Tibial nerve (tissue), 4 donors: ENCODE data around the gene EXOC4. TPM values are rescaled to one million over a fixed set of nuclear protein-coding genes. Genes with fewer than 3 reads are reported as not detected.

Source experiments
- DNase-seq, 2 donors: peaks; one replicate each; pipeline ENCODE4 v3.0.0-alpha.2; 2019; ENCODE audit warnings: low spot score in 2 of 2
- H3K27ac ChIP-seq, 4 donors: fragments of 200-600 bp; sonication (generic) in 3 of 4; one replicate each; pipeline ENCODE4 v1.5.1; 2017 to 2019; ENCODE audit warnings: mild to moderate bottlenecking in 1 of 4
- H3K27me3 ChIP-seq, 2 donors: fragments of 200-600 bp; sonication (generic) in 1 of 2; one replicate each; pipeline versions ENCODE4 v1.5.1 to v1.6.0; 2017 to 2019
- H3K36me3 ChIP-seq, 3 donors: fragments of 200-600 bp; sonication (generic); one replicate each; pipeline ENCODE4 v1.5.1; 2018 to 2019
- H3K4me1 ChIP-seq, 4 donors: fragments of 200-600 bp; sonication (generic) in 3 of 4; one replicate each; pipeline ENCODE4 v1.5.1; 2017 to 2019
- H3K4me3 ChIP-seq, 4 donors: fragments of 200-600 bp; sonication (generic) in 3 of 4; one replicate each; pipeline ENCODE4 v1.5.1; 2017 to 2019; ENCODE audit warnings: mild to moderate bottlenecking in 1 of 4, moderate library complexity in 1 of 4
- H3K9me3 ChIP-seq, 4 donors: fragments of 200-600 bp; sonication (generic) in 3 of 4; one replicate each; pipeline ENCODE4 v1.5.1; 2017 to 2019
- CTCF ChIP-seq, 5 experiments: fragments of 200-600 bp in 3 of 5; fragments of 450-650 bp in 2 of 5; sonication (generic) in 3 of 5; IDR thresholded peaks; one replicate each; pipeline ENCODE4 v1.5.1; 2016 to 2019; ENCODE audit warnings: antibody characterized with exemption in 5 of 5, mild to moderate bottlenecking in 3 of 5, moderate library complexity in 2 of 5
- EP300 ChIP-seq, 2 donors: sonication (generic); formaldehyde crosslinking; IDR thresholded peaks; one replicate each; pipeline ENCODE4 v1.6.1; 2017; ENCODE audit warnings: antibody characterized with exemption in 2 of 2, mild to moderate bottlenecking in 1 of 2
- POLR2A ChIP-seq, 2 donors: fragments of 450-650 bp; IDR thresholded peaks; one replicate each; pipeline ENCODE4 v1.6.1; 2017; ENCODE audit warnings: antibody characterized with exemption in 2 of 2, mild to moderate bottlenecking in 2 of 2, moderate library complexity in 2 of 2
- WGBS, 2 donors: methylation state at CpG; one replicate each; pipeline ENCODE4 v1.1.5; 2018; 5-methylcytosine and 5-hydroxymethylcytosine counted together
- total RNA-seq, 4 donors: library from RNA; depleted of rRNA; stranded (reverse); fragments of >200 nt; gene quantifications; one replicate each; pipeline ENCODE4 v1.1.0, GENCODE V29; 2016

Gene EXOC4
- total RNA-seq, 4 donors from 2014 or later = 70.0 to 104 (median 85.8) TPM

GRCh38 chr7:133645884-133646391 lies 393.1 kb downstream of the EXOC4 start:
- WGBS, 2 donors = 16 to 29% methylated on average over 2 of the region's 2 CpGs
- no peak overlapping the region for H3K4me3 ChIP-seq
- H3K27ac ChIP-seq = no peak overlapping the region

GRCh38 chr7:133646472-133647315 lies 393.8 kb downstream of the EXOC4 start:
- Histone ChIP-seq H3K36me3 (no peaks in the 10 kb centered on the region), H3K4me3 (no peak overlapping the region), H3K4me1 (peaks cover 0 to 26% (median 4%) of the 10 kb centered on the region in 4 donors), H3K27me3 (no peaks in the 10 kb centered on the region), H3K27ac (no peak overlapping the region), H3K9me3 (peaks cover 0 to 11% (median 0%) of the 10 kb centered on the region in 4 donors)
- DNase-seq = no peak
- WGBS, 2 donors = 90 to 92% methylated on average over 7 of the region's 7 CpGs
- no peak for TF ChIP-seq EP300 (IDR thresholded peaks at IDR 0.05)
- no peak for TF ChIP-seq CTCF (IDR thresholded peaks at IDR 0.05)
- no peak for TF ChIP-seq POLR2A (IDR thresholded peaks at IDR 0.05)

More at GRCh38 chr7:133645884-133646391, 393.1 kb downstream of the EXOC4 start:
- H3K4me1 ChIP-seq = peaks cover 0 to 21% (median 4%) of the 10 kb centered on the region in 4 donors
- peaks cover 0 to 11% (median 0%) of the 10 kb centered on the region in 4 donors for H3K9me3 ChIP-seq
- DNase-seq = no peak
- H3K36me3 ChIP-seq = no peaks in the 10 kb centered on the region
- no peak for TF ChIP-seq POLR2A (IDR thresholded peaks at IDR 0.05)
- TF ChIP-seq EP300 (IDR thresholded peaks at IDR 0.05) = no peak
- TF ChIP-seq CTCF (IDR thresholded peaks at IDR 0.05) = no peak
- no peaks in the 10 kb centered on the region for H3K27me3 ChIP-seq

GRCh38 chr7:133649593-133649992 lies 396.7 kb downstream of the EXOC4 start:
- no peak for DNase-seq
- no peaks in the 10 kb centered on the region for H3K27me3 ChIP-seq
- WGBS, 2 donors = 84 to 91% methylated on average over 1 of the region's 1 CpG

GRCh38 chr7:133650069-133650468 lies 397.2 kb downstream of the EXOC4 start:
- peaks cover 0 to 31% (median 4%) of the 10 kb centered on the region in 4 donors for H3K4me1 ChIP-seq
- TF ChIP-seq POLR2A (IDR thresholded peaks at IDR 0.05) (no peak), CTCF (IDR thresholded peaks at IDR 0.05) (no peak), EP300 (IDR thresholded peaks at IDR 0.05) (no peak)
- H3K36me3 ChIP-seq = no peaks in the 10 kb centered on the region
- H3K9me3 ChIP-seq = no peaks in the 10 kb centered on the region
- DNase-seq = no peak
- WGBS, 2 donors = 30 to 38% methylated on average over 3 of the region's 3 CpGs
- H3K27me3 ChIP-seq = no peaks in the 10 kb centered on the region
- H3K27ac ChIP-seq = no peak overlapping the region
- no peak overlapping the region for H3K4me3 ChIP-seq

More at GRCh38 chr7:133649593-133649992, 396.7 kb downstream of the EXOC4 start:
- Histone ChIP-seq H3K4me1 (peaks cover 0 to 31% (median 4%) of the 10 kb centered on the region in 4 donors), H3K27ac (no peak overlapping the region), H3K9me3 (peaks cover 0 to 1% (median 0%) of the 10 kb centered on the region in 4 donors), H3K36me3 (no peaks in the 10 kb centered on the region), H3K4me3 (no peak overlapping the region)
- TF ChIP-seq POLR2A (IDR thresholded peaks at IDR 0.05) = no peak
- TF ChIP-seq CTCF (IDR thresholded peaks at IDR 0.05) = no peak
- TF ChIP-seq EP300 (IDR thresholded peaks at IDR 0.05) = no peak
